GM12873 (cell line): ENCODE results near the gene FEZ2.

Experiments used
- TF ChIP-seq, protein P1 (sequence below): IDR thresholded peaks from 2 replicates; pipeline ENCODE4 v1.5.1; 2012; ENCODE audit warnings: low read depth, mild to moderate bottlenecking, moderate library complexity, low read length, control low read depth; ENCODE audit not compliant: insufficient read depth; ENCODE audit errors: missing control alignments

Gene FEZ2

GRCh38 chr2:36587101-36587500 lies 10.9 kb downstream of the FEZ2 start:
- TF ChIP-seq, protein P1, sequence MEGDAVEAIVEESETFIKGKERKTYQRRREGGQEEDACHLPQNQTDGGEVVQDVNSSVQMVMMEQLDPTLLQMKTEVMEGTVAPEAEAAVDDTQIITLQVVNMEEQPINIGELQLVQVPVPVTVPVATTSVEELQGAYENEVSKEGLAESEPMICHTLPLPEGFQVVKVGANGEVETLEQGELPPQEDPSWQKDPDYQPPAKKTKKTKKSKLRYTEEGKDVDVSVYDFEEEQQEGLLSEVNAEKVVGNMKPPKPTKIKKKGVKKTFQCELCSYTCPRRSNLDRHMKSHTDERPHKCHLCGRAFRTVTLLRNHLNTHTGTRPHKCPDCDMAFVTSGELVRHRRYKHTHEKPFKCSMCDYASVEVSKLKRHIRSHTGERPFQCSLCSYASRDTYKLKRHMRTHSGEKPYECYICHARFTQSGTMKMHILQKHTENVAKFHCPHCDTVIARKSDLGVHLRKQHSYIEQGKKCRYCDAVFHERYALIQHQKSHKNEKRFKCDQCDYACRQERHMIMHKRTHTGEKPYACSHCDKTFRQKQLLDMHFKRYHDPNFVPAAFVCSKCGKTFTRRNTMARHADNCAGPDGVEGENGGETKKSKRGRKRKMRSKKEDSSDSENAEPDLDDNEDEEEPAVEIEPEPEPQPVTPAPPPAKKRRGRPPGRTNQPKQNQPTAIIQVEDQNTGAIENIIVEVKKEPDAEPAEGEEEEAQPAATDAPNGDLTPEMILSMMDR, result no peak

- TF ChIP-seq, protein P1, result no peak
Observed at GRCh38 chr2:36586672-36587071, 11.3 kb downstream of the FEZ2 start.

DNA sequence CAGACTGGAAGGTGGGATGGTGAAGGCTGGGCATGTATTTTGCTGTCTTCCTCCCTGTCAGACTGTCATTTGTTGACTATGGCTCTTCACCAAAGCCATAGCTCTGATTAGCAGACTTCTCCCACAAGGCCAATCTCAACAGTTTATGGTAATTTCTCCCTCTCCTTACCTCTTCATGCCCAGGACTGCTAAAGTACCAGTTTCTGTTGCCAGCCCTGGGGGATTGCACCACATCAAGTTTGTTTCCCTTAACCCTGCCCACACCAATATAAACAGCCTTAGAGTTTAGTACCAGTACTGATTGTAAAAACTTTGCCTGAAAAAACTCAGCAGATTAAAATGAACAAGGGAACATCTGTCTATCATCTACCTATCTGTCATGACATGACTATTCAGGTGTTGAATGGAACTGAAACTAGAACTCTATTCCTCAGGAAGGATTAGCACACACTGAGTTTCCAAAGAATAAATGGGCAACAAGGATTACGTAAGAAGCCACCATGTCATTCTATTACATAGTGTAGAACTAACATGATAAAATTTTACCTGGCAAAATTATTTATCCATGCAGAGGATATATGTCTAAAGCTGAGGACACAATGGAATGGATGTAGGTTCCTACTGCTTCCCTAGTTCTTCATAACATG lies 13.7 kb downstream of the FEZ2 start:
- TF ChIP-seq, protein P1, result no peak

- TF ChIP-seq, protein P1, result no peak
Observed at GRCh38 chr2:36582951-36583350, 15.0 kb downstream of the FEZ2 start.

DNA sequence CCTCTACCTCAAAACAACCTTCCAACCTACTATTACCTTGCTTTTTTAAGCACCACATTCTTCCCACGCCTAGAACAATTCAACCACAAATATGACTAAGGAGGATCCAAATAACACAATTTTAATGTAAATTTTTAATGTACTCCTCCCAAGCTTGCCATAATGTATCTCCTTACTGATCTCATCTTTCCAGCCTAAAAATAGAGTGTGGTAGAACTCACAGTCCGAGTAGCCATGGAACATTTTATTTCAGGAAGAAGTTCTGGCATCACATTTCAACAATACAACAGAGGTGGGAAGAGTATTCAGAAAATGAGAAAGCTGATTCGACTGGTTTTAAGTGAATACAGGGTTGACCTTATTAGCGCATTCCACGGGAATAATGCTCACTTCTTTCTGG lies 15.4 kb downstream of the FEZ2 start:
- TF ChIP-seq, protein P1, result no peak

DNA sequence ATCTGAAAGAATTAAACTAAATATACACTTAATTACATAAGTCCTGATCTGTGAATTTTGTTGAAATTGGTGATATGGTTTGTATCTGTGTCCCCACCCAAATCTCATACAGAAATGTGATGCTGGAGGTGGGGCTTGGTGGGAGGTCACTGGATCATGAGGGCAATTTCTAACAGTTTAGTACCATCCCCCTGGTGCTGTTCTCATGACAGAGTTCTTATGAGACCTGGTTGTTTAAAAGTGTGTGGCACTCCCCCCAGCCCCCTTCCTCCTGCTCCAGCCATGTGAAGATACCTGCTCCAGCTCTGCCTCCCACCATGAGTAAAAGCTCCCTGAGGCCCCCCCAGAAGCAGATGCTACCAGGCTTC lies 18.7 kb downstream of the FEZ2 start:
- TF ChIP-seq, protein P1, result no peak

DNA sequence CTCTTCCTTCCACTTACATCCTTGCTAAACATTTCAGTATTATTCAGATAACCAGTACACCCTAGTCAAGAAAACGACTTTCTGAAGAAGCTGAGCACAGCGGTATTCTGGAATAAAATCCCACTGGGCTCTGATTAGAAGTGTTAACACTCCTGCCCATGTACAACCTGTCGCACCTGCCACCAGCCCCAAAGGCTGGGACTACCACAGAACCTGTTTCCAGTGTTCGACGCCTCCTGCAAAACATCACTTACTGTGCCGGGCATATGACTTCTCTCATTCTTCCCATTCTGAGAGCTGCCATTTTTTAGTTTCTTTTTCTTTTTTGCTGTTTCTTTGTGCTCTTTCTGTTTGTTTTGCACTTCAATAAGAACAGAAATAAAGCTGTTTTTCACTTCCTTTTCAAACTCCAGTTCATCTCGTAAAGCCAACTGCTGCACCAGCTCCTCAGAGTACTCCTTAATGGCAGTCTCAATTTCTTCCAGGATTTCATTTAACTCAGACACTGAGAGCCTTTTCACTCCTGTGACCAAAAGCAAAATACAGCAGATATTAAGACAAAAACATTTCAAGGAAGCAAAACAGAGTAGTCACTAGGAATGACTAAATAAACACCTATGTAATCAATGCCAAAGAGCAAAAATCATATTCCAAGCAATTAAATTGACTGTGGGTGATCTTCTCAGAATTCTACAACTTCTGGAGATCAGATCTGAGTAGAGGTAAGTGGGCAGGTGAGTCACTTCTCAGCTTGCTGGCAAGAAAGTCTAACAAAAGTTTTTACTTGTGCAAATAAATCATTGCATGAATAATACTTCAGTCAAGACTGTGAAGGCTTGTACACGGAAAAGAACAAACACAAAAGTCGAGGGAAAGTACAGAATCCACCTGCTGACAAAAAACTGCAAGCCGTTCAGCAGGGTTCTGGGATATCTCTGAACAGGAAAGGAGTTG lies 19.3 kb downstream of the FEZ2 start:
- TF ChIP-seq, protein P1, result no peak
